ENCODE data around the gene LBX1.

Gene LBX1

DNA sequence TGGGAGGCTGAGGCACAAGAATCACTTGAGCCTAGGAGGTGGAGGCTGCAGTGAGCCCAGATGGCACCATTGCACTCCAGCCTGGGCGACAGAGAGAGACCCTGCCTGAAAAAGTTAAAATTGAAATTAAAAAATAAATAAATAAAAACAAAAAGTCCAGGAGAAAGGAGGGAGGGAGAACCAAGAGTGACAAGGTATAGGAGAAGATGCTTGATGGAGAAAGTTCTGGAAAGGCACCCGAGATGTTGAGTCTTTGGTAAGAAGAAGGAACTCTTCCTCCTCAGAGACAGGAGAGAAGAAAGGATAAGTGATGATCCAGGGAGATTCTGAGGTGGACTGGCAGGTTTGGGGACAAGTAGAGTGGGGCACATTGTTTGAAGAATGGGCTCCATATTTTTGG lies 17.4 kb upstream of the LBX1 start:
- no peak overlapping the region for H3K27ac ChIP-seq
- no peak overlapping the region for H3K4me3 ChIP-seq

DNA sequence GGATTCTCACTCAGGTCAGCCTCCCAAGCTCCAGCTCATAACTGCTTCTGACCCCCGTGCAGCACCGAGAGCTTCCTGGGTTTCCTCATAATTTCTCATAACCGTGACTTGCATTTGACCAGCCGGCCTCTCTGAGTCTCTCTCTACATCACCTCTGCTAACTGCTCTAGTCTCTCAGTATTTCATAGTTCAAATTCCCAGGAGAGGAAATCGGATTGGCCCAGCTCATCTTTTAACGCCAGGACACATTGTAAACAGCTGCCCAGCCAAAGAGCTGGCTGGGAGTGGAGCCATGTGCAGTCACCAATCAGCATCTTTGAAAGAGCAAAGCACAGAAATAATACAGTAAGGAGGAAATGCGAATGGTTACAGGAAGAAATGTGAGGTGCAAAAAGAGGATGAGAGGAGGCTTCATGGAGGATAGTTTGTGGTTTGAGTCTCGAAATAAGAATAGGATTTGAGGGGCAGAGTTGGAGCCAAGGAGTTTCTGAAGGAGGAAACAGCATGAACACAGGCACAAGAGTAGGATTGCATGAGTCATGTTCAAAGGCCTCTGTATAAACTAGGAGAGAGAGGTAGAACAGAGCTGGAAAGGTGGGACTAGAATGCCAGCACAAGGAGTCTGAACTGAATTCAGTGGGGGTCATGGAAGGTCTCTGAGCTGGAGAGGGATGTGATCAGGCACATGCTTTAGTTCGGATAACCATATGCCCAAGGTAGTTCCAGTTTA lies 15.2 kb upstream of the LBX1 start:
- H3K27ac ChIP-seq = no peak overlapping the region
- H3K4me3 ChIP-seq = no peak overlapping the region

DNA sequence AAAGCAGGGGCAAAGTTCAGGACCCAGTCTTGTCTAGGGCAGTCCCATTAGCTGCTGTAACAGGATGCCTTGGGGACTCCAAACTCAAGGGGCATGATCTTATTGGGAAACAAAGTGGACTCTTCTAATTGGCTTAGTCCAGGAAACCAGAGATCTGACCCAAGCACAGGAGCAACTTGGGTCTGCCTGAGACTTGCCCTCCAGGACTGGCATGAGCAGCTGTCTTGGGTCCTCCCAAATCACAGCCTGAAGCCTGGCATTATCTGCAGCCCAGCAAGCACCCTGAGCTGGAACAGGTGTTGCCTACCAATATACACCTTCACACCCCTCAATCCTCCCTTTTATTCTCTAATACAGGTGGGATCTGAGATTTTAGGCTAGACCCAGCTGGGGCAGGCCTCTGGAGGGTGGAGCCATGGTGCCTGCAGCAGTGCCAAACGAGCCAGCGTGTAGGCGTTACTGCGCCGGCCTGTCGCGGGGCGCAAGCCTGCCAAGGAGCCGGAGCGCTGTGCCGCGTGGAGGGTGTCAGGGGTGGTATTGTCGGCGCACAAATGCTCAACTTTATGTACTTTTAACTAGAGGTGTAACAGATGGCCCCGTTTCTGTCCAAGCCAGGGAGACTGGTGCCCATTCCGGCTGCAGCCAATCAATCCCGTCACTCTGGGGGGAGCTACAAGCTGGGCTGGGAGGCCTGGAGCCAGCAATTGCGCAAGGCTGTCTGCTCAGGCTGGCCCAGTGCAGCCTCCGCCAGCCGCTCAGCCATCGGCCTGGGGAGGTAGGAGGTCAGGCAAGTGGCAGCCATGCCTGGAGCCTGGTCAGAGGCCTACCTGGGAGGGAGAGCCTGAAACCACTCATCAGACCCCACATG lies 12.8 kb upstream of the LBX1 start:
- no peak overlapping the region for H3K27ac ChIP-seq

DNA sequence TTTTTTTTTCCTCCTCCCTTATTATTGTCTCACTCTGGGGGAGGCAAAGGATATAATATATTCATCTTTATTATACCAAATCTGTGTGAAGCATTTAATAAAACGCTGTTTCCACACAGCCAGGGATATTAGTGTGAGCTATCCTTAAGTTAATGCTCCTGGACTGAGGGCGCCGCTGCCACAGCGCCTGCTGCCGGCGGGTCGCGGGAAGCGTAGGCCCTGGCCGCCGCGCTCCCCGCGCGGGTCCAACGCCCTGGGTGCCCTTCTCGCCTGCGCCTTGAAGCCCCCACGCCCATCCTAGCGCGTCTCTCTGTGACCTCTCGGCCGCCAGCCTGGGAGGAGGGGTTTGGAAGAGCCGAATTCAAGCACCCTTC lies 9.5 kb upstream of the LBX1 start:
- no peak overlapping the region for H3K4me3 ChIP-seq
- no peak overlapping the region for H3K27ac ChIP-seq

More for the DNA sequence above, 12.8 kb upstream of the LBX1 start:
- H3K4me3 ChIP-seq = no peak overlapping the region

DNA sequence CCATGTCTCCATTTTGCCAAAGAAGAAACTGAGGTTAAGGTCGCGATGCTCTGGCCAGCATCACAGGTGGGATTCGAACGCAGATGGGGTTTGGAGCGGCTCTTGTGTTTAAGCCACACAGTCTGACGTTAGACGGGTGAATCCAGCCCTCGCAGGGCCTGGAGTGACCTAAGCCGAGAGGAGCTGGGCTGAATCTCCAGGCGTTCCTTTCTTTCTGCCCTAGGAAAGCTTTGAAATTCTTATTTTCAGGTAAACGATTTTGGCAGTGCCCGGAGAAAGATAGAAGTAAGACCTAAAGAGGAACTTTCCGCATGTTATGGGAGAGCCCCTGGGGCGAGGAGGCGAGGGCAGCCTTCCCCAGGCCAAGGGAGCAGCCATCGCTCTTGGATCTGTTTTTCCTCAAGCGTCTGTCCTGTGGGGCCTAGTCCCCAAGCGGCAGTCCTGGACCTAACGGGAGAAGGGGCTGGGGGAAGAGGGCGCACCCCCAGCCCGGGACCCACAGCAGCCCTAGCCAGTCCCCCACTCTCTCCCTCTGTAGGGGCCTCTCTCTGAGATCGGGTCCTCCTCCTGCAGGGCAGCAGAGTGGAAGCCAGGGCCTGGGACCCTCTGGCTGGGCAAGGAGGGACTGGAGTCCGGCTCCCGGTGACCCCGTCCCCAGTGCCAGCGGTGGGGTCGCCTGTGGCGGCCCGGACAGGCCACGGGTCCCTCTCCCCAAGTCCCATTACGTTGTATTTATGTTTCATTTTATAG lies 8.9 kb upstream of the LBX1 start:
- H3K4me3 ChIP-seq = no peak overlapping the region
- H3K27ac ChIP-seq = no peak overlapping the region

DNA sequence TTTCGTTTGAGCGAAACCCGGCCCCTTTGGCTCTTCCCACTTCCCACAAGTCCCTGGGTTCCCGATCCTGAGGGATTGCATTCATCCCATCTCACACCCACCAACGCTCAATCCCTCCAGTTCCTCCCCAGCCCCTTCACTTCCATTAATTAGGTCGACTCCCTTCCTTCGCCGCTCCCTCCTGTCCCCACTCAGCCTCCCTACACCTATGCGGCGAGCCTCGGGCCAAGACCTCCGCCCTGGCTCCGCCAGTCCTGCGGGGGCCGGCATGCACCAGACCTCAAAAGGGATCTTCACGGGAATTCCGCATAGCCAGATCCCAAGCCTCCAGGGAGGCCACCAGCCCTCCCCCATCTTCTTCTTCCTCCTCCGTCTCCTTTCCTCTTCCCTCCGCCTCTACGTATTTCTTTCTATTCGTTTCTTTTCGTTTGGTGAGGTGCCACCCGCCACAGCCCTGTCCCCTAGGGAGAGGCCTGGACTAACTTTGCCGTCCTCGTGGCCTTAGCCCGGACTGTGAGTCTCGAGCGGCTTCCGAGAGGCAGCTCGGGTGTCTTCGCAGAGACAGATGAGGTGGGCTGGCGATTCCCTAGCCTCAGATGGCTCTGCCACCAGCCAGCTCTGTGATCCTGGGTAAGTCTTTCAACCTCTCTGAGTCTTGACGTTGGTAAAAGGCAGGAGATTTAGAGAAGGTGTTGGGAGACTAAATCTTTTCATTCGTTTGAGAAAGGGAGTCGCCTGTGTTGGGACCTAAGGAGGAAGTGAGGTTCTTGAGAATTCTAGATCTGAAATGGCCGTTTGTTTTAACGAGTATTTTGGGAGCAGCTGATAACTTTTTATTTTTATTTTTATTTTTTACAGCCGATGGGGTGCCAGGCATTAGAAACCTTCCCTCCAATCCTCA lies 8.1 kb upstream of the LBX1 start:
- H3K4me3 ChIP-seq = no peak overlapping the region
- no peak overlapping the region for H3K27ac ChIP-seq

DNA sequence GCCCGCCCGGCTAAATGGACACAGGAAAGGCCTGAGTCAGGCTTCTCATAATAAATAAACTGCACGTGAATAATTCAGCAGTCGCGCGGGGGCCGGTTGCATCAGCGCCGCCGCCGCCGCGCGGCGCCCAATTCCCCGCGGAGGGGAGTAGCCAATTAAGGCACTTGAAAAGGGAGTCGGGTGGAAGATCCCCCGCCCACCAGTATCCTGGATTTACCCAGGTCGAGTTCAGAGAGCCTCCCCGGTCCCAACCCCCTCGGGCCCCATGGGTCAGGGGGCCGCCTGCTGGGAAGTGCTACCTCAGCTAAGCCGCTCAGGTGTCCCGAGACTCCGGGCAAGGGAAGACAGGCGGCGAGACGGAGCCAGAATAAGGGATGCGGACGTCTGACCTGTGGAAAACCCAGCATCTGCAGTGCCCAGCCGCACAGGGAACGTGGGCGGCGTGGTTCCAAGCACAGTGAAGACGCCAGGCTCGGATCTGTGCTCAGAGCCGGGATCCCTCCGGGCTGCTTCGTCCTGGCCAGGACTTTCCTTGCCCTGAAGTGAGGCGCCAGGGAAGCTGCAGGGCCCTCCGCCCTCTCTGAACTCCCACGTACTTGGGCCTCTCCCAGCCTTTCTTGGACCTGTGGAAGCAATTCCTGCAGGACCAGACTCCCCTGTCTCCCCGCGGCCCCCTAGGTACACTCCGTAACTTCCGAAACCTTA lies 7.3 kb upstream of the LBX1 start:
- H3K27ac ChIP-seq = no peak overlapping the region
- no peak overlapping the region for H3K4me3 ChIP-seq

DNA sequence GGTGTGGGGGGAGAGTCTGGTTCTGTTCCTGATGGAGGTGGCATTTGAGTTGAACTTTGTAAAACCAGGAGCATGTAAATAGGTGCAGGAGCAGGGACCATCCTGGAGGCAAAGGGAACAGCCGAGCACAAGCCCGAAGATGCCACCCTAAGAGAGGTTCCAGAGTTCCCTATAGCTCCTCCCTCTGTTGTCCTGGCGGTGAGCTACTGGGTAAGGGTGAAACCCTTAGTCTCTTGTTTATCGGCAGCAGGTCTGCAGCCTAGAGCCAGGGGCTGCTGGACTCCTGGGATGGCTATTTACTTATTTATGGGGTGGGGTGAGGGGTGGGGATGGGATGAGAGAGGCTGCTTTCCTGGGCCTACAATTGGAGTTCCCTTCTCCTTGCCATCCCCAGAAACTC lies 6.5 kb upstream of the LBX1 start:
- Histone ChIP-seq H3K27ac (no peak overlapping the region), H3K4me3 (no peak overlapping the region)

DNA sequence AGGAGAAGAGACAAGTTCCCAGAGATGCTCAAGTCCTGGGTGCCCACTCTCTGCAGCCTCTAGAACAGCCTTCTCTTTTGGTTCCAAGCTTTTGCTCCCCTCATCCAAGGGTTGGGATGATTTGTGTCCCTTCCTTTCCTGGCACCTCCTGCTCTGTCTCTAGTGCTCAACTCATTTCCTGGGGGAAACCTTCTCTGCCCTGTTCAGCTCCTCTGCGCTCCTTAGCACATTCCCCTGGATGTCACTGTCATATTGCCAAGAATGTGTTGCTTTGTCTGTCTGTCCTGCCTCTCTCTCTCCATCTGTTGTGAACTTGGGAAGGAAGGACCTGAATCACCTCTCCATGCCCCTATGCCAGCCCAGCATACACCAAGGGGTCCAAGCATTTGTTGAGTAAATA lies 5.1 kb upstream of the LBX1 start:
- Histone ChIP-seq H3K4me3 (no peak overlapping the region), H3K27ac (no peak overlapping the region)

DNA sequence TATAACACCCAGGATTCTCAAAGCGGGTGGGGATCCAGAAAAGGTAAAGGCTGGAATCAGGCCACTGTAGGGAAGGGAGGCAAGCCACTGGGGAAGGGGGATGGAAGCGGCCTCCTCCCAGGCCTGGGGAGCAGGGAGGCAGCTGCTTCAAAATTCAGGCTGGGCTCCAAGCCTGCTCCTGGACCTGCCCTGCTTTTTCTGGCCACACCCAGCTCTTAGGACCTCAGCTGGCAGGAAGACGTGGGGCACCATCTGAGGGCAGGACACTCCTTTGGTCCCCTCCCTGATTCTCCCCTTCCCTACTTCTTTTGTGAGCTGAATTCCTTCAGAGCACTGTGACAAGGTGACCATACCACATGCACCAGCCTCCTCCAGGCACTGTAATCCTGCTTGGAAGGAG lies 4.6 kb upstream of the LBX1 start:
- no peak overlapping the region for H3K4me3 ChIP-seq
- no peak overlapping the region for H3K27ac ChIP-seq

DNA sequence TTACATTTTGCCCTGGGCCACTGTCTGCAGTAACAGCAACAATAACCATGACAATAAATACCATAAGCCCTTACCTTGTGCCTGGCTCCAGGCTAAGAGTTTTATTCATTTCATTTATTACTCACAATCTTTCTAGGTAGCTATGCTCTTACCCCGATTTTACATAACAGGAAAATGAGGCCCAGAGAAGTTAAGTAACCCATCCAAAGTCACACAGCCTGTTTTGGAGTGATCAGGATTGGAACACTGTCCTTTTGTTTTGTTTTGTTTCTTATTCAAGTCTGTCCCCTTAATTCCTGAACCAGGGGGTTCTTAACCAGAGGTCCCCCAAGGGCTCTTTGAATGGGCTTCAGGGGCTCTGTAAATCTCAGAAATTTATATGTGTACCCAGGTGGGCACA lies 4.2 kb upstream of the LBX1 start:
- no peak overlapping the region for H3K27ac ChIP-seq
- H3K4me3 ChIP-seq = no peak overlapping the region

DNA sequence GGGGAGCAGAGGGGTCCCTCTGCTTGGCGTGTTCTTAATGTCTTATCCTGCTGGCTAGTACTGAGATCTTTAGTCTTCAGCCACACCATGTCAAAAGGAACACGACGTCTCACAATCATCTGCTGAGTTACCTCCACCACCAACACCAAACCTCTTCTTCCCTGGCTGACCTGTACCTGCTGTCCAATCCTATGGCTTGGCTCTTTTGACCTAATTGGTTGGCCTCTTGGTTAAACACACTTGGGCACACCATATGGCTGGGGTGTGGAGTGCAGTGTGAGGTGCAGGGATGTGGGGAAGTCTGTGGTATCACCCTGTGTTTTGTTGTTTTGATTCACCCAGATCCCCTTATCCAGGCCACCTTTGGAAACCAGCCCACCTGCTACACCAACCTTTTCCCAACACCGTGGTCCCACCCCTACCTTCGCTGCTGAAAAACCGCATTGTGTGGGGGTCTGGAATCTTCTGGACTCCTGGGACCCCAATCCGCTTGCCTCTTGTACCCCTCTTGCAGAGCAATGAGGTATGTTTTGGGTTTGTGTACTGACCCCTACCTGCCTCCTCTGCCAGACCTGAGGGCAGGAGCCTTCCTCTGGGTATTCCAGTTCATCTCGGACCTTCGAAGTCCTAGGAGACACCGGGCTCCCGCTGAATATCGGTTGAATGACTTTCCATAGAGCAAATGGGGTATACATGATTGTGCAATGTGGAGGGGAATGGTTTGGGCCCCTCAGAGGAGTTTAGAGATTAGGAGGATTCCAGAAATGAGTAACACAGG lies 2.8 kb upstream of the LBX1 start:
- H3K4me3 ChIP-seq = no peak overlapping the region
- H3K27ac ChIP-seq = no peak overlapping the region

DNA sequence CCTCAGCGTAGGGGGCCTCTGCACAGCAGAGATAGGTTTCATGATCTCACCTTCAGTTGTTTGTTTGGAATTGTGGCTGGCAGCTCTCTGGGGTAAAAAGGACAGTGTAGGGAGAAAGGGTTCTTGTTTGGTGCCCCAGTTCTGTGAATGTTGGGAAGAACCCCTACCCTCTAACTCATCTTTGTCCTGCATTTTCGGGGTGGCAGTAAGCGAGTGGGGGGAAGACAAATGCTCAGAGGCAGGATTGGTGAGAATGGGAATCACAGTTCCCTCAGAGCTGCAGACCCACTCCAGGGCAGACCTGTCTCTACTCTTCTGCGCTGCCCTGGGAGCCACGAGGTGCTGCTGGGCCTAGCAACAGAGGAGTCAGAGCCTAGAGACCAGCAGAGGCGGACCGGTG lies 1.8 kb upstream of the LBX1 start:
- H3K27ac ChIP-seq = no peak overlapping the region
- no peak overlapping the region for H3K4me3 ChIP-seq

DNA sequence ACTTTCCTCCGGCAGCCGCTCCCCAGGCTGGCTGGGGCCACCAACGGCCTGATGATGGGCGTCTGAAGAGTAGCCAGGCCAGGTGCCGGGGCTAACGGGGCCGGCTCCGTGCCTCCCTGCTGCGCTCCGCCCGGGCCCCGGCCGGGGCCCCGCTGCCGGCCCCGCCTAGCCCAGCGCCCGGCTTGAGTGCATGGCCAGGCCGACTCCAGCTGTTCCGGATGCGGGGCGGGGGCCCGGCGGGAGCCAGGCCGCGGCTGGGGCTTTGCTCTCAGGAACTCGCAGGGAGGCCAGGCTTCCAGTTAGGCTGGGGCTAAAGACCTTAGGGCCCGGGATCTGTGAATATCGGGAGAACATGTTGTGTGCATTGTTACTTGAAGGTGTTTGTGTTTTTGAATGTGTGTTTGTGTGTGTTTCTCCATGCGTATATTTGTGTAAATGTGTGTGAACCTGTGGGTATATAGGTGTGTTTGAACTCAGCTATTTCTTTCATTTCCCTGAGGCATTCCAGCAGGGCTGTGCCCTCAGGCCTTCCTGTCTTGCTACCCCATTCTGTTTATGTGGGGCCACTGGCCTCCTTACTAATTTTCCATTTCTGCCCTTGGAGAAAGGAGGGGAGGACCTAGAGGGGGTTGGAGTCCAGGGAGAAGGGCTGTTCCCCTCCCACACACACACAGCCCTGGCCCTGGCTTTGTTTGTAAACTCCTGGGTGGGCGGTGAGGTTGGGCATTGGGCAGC lies 1.1 kb upstream of the LBX1 start:
- no peak overlapping the region for H3K27ac ChIP-seq
- H3K4me3 ChIP-seq = no peak overlapping the region

DNA sequence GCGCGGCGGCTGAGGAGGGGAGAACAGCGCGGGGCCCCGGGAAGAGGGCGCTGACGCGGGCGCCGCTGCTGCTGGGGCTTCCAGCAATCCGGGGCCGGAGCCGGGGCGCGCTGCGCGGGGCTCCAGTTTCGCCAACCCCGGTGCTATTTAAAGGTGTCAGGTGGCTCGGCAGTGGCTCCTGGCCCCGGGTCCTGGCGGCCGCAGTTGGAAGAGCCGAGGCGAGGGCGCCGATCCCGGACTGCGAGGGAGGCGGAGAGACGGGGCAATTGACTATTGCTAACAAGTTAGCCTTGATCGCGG lies 347 bp downstream of the LBX1 start:
- Histone ChIP-seq H3K4me3 (peak overlapping the region in 1 of 7 experiments; percentile 0), H3K27ac (no peak overlapping the region)

DNA sequence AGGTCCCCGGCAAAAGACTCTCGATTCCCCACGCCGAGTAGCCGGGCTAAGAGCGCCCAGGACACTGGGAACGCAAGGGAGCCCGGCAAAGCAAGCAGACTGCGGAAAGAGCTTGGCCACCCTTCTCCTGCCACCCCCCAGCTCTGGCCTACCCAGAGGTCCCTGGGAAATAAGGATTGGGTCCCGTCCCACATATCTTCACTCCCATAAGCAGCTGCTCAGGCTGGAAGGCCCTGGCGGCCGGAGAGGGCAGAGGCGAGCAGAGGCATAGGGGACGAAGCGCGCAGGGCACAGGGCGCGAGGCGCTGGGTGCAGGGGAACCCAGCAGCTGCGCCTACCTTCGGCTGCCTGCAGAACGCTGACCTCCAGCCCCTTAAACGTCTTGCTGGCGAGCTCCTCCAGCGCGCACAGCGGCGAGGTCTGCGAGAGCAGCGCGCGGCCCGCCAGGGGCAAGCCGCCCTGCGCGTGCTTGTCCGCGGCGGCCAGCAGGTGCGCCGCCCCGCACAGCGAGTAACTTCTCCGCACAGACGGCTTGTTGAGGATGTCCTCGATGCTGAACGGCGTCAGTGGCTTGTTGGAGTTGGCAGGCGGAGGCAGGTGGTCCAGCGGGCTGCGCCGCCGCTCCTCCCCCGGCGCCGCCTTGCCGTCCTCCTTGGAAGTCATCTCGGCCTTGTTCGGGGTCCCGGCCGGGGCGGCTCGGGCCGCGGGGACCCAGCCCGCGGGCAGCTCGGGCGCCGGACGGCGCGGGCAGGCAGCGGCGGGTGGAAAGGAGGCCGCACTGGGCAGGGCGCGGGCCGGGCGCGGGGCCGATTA lies 904 bp downstream of the LBX1 start:
- no peak overlapping the region for H3K27ac ChIP-seq
- H3K4me3 ChIP-seq = peak overlapping the region in 1 of 7 experiments; percentile 0

Data from skin epidermis (tissue), 12 donors.